Measurements from ENCODE around the gene ARRB2. TPM values are rescaled to one million over a fixed set of nuclear protein-coding genes. Genes with fewer than 3 reads are reported as not detected.

ARRB2 gene
- total and polyA plus RNA-seq, 2 of the 8 experiments (the other 6 are each of a cell fraction or from before 2014, with no cell fraction given), result 72.4 to 101 TPM

GRCh38 chr17:4725646-4726310 lies 15.3 kb downstream of the ARRB2 start:
- Histone ChIP-seq H2BK120ac (replicated peaks; ENCODE audit: low read depth, low read length) (no peak overlapping the region), H3K14ac (ENCODE audit: insufficient read length) (no peak overlapping the region), H4K8ac (ENCODE audit: extremely low read depth, insufficient read depth, low read length) (no peak overlapping the region), H3K56ac (replicated peaks; ENCODE audit: insufficient read length, low read depth, low read length) (no peak overlapping the region), H3K23me2 (ENCODE audit: low read depth, low read length) (peaks cover 3% of the 10 kb centered on the region), H2AK5ac (ENCODE audit: low read depth, low read length) (no peak overlapping the region), H3K79me2 (ENCODE audit: control insufficient read depth in 1 of 2, insufficient read depth in 2 of 2, low read length in 2 of 2) (no peaks in the 10 kb centered on the region), H3K9me3 (ENCODE audit: insufficient read depth in 2 of 2, low read depth in 1 of 2, low read length in 1 of 2) (no peaks in the 10 kb centered on the region), H2BK15ac (ENCODE audit: low read length) (no peak overlapping the region), H2AFZ (ENCODE audit: low read length) (no peak overlapping the region), H2BK12ac (ENCODE audit: low read depth, low read length) (no peak overlapping the region), H3K79me1 (ENCODE audit: low read depth, low read length) (no peaks in the 10 kb centered on the region), H3K18ac (ENCODE audit: extremely low read depth, low read length) (no peak overlapping the region), H2BK5ac (ENCODE audit: low read depth, low read length) (no peak overlapping the region), H3K4me2 (ENCODE audit: insufficient read depth in 1 of 2, low read depth in 2 of 2, low read length in 2 of 2) (no peak overlapping the region), H3K4me3 (ENCODE audit: extremely low read depth in 1 of 4, insufficient read depth in 2 of 4, low read depth in 3 of 4, low read length in 4 of 4) (no peak overlapping the region), H3K27ac (ENCODE audit: low read depth, low read length) (no peak overlapping the region), H3K4me1 (replicated peaks in 1 of 4; ENCODE audit: control insufficient read depth in 3 of 4, insufficient read depth in 4 of 4, low read length in 3 of 4) (no peaks in the 10 kb centered on the region), H3K23ac (ENCODE audit: insufficient read length) (no peak overlapping the region), H4K5ac (ENCODE audit: insufficient read length, low read depth, low read length) (no peak overlapping the region), H4K20me1 (replicated peaks in 1 of 2; ENCODE audit: control insufficient read depth in 1 of 2, insufficient read depth in 2 of 2, low read length in 2 of 2) (no peaks in the 10 kb centered on the region), H3K27me3 (replicated peaks in 1 of 4; ENCODE audit: control insufficient read depth in 3 of 4, extremely low read depth in 1 of 4, insufficient read depth in 3 of 4, low read length in 3 of 4) (no peaks in the 10 kb centered on the region), H3K36me3 (ENCODE audit: control insufficient read depth in 2 of 4, insufficient read depth in 4 of 4, low read length in 3 of 4) (peaks cover 0 to 1% (median under 1%) of the 10 kb centered on the region in 4 experiments; a peak in 2 of 8 replicates), H3K4ac (replicated peaks; ENCODE audit: insufficient read length, low read depth, low read length) (no peak overlapping the region), H2BK20ac (ENCODE audit: low read length) (no peak overlapping the region), H3K9ac (replicated peaks in 1 of 4; ENCODE audit: extremely low read depth in 1 of 4, low read depth in 3 of 4, low read length in 3 of 4) (no peak overlapping the region), H4K91ac (replicated peaks; ENCODE audit: insufficient read length, low read length) (no peak overlapping the region)
- ChIA-PET CTCF (ENCODE audit: partially characterized antibody) (interaction anchor here (1.0 to 1.8 kb wide), 3 partner anchors 18 to 159 kb away, joined by 3 to 4 read pairs (median 3); partner anchors contain the start of gene VMO1), POLR2A (ENCODE audit: partially characterized antibody) (interaction anchor here (1.6 to 2.3 kb wide), 2 partner anchors 17 kb away, joined by 6 to 13 read pairs; no protein-coding TSS in a partner anchor)
- WGBS, 2 experiments (ENCODE audit: extremely low coverage in 1 of 2, insufficient coverage in 1 of 2, insufficient read length in 1 of 2, insufficient replicate concordance in 2 of 2, low coverage in 1 of 2, low lambda C conversion rate in 2 of 2, missing lambda C conversion rate in 1 of 2), result 90% methylated on average over 9 of the region's 9 CpGs; no CpG with 5 or more reads in 1 of the 2 experiments
- DNase-seq (ENCODE audit: low read depth in 1 of 2, low spot score in 2 of 2) (no peak), FAIRE-seq (no peak)
- TF ChIP-seq, protein P1, sequence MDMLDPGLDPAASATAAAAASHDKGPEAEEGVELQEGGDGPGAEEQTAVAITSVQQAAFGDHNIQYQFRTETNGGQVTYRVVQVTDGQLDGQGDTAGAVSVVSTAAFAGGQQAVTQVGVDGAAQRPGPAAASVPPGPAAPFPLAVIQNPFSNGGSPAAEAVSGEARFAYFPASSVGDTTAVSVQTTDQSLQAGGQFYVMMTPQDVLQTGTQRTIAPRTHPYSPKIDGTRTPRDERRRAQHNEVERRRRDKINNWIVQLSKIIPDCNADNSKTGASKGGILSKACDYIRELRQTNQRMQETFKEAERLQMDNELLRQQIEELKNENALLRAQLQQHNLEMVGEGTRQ (IDR thresholded peaks at IDR 0.05; ENCODE audit: low read length), result no peak
- TF ChIP-seq E2F6 (IDR thresholded peaks at IDR 0.05) (no peak), RNF2 (IDR thresholded peaks at IDR 0.05; ENCODE audit: borderline replicate concordance, low read depth, low read length, missing control alignments, poor library complexity, severe bottlenecking) (no peak), TAF7 (optimal IDR thresholded peaks at IDR 0.05; ENCODE audit: borderline replicate concordance, low read depth, low read length) (no peak), SP2 (IDR thresholded peaks at IDR 0.05; ENCODE audit: low read length) (no peak), YY1 (IDR thresholded peaks at IDR 0.05; ENCODE audit: low read depth, low read length) (no peak), SIX5 (IDR thresholded peaks at IDR 0.05; ENCODE audit: low read depth, low read length) (no peak), SUZ12 (IDR thresholded peaks at IDR 0.05; ENCODE audit: low read length) (no peak)
- TF ChIP-seq, protein P2, sequence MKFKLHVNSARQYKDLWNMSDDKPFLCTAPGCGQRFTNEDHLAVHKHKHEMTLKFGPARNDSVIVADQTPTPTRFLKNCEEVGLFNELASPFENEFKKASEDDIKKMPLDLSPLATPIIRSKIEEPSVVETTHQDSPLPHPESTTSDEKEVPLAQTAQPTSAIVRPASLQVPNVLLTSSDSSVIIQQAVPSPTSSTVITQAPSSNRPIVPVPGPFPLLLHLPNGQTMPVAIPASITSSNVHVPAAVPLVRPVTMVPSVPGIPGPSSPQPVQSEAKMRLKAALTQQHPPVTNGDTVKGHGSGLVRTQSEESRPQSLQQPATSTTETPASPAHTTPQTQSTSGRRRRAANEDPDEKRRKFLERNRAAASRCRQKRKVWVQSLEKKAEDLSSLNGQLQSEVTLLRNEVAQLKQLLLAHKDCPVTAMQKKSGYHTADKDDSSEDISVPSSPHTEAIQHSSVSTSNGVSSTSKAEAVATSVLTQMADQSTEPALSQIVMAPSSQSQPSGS (IDR thresholded peaks at IDR 0.05; ENCODE audit: low read length), result no peak

Data from H1 (cell line).